22Rv1 (cell line): Measurements from ENCODE around the gene VPREB3.

Source experiments
- CTCF ChIP-seq: fragments of 450-650 bp; IDR thresholded peaks from 2 replicates; pipeline ENCODE4 v1.5.1; 2017; ENCODE audit warnings: mild to moderate bottlenecking
- ZFX ChIP-seq: fragments of 450-650 bp; IDR thresholded peaks from 2 replicates; pipeline ENCODE4 v1.6.1; 2017; ENCODE audit warnings: antibody characterized with exemption, borderline replicate concordance

GRCh38 chr22:23704829-23705228 is 49.4 kb downstream of the VPREB3 start:
- TF ChIP-seq CTCF (no peak), ZFX (no peak)
